ENCODE measurements around the gene KANK4. TPM values are rescaled to one million over a fixed set of nuclear protein-coding genes. Genes with fewer than 3 reads are reported as not detected.

KANK4 gene
- total RNA-seq, 1 donor from 2014 or later = 1.2 TPM

DNA sequence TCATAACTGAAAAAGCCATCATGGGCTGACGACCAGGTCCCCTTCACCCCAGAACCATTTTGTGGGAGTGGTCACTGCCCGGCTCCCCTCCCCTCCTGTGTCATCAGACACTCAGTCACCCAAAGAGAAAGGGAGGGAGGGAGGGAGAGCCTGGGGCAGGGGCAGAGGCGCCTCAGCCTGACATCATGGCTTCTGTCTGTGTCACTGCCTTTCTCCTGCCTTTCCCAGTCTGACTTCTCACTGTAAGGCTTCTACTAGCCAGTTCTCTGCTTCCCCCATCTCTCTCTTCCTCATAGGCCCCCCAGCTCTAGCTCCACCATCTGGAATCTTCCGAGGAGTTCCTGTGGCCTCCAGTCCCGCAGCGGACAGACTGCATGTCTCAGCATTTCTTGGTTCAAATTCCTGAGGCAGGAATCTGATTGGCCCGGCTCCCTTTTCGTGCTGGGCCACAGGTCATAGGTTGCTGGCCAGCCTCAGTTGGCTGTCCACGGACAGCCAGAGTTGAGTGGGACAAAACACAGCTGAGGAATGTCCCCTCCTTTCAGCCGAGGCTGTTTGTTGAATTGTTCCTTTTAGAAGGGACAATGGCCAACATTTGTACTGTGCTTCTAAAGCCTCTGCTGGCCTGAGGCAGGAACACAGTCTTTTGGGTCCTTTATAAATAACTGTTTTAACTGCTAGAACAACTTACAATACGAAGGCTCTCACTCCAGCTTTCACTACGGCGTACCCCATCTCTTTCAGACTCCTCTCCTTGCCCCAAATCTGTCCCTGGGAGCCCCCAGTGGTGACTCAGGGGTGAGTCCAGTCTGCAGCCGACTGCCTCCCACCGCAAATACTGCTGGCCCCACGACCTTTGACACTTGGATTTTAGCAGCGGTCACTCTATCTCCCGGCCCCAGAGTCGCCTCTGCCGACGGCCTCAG, 18.7 kb upstream of the KANK4 start:
- no peak for DNase-seq (ENCODE audit: low spot score in 2 of 2)
- no peak for FAIRE-seq

DNA sequence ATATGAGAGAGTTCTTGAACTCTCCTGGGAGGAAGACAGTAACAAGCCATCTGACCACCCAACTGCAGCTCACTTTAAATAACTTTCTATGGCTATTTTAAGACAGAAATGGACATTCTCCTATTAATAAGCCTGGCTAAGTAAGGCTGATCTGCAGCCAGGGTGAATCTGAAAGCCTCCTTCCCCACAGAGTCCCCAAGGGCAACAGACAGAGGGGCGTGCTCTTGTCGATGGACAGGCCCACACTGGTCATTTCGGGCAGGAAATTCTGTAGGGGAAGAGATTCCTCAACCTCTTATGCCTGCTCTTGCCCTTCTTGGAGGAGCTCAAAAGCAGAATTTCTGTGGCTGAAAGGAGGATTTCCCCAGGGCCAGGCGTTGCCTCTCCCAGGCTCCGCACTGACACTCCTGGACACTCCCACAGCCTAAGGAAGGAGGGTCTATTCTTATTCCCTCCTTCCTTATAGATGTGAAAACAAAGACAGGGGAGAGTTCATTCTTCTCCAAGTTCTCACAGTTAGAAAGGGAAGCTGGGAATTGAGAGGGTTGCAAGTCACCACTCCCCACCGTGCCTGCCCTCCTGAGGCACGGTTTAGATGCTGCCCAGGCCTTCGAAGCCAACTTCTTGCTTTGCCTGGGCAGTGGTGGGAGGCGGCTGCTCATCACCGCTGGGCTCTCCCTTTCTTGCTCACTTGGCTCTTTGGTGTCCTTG, 17.9 kb upstream of the KANK4 start:
- FAIRE-seq (no peak), DNase-seq (ENCODE audit: low spot score in 2 of 2) (no peak)

DNA sequence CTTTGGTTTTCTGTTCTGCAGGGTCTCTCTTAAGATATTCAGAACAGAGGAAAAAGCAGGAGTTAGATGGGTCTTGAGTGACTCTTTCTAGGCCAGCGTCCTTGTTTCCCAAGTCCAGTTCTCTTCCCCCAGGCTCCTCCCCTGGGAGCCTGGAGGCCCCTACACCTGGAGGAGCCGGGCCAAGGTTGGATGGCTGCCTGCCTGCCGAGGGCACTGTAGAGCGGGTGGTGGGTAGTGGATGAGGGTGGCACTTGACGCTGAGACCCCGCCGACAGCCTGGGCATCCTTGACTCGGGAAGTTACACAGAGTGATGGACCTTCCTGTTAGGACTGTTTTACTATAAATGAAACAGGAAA, 17.4 kb upstream of the KANK4 start:
- DNase-seq (ENCODE audit: low spot score in 2 of 2) = no peak
- no peak for FAIRE-seq

DNA sequence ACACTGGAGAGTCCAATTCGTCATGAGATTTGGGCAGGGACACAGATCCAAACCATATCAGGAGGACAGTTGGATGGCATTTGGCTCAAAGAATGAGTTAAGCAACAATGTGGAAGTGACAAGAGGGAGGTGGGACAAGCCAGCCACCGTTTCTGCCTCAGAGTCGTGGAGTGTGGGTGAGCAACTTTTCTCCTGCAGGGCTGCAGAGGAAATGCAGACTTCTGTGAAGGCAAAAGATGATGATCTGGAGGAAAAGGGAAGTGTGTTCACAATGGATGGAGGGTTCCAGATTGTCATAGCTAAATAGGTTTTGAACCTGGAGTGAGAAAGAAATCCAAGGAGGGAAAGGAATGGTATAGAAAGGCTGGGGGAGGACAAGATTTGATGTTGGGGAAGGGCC, 16.4 kb upstream of the KANK4 start:
- FAIRE-seq = no peak
- no peak for DNase-seq (ENCODE audit: low spot score in 2 of 2)

DNA sequence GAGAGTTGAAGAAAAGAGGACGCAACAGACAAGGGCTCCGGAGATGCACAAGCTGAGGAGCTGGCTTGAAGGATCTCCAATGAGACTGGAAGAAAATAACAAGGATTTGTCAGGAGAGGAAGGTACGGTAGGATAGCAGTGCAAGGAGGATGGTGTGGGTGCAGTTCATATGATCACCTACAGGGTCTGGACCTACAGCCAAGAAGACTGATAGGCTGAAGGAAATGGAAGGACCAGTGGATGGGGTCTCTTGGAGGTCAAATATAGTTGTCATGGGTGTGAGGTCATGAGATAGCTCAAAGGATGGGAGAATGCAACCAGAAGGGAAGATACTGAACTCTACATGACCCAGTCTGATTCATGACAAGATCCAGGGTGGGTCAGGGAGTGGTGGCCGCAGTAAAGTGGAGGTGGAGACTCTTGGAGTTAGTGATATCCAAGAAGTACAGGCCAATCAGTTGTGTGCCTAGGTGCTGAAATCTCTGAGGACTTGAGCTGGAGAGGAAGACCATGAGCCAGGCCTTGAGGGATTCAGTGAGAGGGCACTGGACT, 15.3 kb upstream of the KANK4 start:
- FAIRE-seq (no peak), DNase-seq (ENCODE audit: low spot score in 2 of 2) (no peak)

DNA sequence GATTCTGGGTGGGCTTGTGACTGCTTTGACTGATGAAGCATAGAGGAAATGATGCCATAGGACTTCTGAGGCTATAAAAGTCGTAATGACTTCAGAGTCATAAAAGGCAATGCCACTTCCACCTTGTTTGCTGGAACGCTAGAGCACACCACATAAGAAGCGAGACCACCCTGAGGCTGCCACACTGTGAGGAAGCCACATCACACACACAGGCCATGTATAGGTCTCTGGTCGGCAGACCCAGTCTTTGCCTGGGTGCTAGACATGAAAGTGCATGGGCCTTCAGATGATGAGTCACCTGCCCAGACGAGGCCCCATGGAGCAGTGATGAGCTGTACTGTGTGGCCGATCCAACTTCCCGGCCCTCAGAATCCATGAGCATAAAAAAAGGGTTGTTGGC, 14.2 kb upstream of the KANK4 start:
- DNase-seq (ENCODE audit: low spot score in 2 of 2) (no peak), FAIRE-seq (no peak)

DNA sequence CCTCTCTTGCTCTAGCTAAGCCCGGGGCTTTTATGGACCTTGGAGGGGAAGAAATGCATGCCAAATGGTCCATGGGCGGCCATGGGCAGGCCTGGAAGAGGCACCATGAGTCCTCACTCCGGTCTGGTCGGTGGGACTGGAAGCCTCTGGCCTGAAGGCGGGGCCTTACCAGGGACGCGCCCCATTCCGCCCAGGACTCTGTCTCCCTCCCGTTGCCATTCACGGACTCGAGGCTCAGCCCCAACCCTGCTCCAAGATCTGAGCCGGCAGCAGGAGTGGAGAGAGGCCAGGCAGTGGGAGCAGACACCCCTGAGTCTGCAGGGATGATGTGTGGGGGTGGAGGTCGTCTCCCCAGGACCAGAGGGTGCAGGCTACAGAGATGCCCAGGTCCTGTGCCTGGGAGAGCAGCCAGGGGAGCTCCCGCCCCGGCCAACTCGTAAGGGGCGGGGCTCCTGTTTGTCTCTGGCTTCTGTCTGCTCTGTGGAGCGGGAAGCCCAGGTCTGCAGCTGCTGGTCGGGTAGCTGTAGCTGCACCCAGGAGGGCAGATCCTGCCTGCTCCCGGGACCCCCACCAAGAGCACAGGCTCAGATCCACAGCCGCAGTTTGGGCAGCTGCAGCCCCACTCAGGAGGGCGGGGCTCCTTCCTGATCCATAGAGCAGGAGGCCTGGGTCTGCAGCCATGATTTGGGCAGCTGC, 8.3 kb upstream of the KANK4 start:
- no peak for FAIRE-seq
- DNase-seq (ENCODE audit: low spot score in 2 of 2) = no peak

DNA sequence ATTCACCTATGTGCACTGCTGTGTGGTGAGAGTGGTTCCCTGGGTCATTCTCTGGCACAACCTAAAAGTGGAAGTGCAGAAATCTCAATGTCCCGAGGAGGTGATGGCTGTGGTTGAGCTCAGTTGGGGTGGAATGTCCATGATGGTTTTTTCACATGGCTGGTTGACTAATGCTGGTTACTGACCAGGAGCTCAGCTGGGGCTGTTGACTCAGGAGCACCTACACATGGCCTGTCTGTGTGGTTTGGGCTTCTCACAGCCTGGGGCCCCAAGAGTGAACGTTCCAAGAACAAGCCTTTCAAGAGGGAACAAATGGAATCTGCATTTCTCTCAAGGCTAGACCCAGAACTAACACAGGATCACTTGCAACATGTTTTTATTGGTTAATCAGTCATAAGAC, 6.4 kb upstream of the KANK4 start:
- FAIRE-seq (no peak), DNase-seq (ENCODE audit: low spot score in 2 of 2) (no peak)

DNA sequence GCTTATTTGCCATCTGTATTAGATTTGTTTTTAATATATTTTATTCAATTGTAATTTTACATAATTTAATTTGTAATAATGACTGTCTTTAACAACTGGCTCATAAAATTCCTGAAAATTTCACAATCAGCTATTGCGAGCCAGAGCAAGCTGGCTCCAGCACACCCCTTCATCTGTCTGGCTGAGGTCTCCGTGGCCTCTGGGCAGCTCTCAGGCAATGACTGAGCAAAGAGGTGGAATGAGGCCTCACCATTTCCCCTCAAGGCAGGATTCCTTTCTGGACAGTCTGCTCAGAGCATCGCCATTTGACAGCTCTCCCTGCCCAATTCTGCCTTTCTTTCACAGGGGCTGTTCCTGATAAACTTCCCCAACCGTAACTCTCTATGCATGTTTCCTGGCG, 5.8 kb upstream of the KANK4 start:
- FAIRE-seq (no peak), DNase-seq (ENCODE audit: low spot score in 2 of 2) (no peak)

DNA sequence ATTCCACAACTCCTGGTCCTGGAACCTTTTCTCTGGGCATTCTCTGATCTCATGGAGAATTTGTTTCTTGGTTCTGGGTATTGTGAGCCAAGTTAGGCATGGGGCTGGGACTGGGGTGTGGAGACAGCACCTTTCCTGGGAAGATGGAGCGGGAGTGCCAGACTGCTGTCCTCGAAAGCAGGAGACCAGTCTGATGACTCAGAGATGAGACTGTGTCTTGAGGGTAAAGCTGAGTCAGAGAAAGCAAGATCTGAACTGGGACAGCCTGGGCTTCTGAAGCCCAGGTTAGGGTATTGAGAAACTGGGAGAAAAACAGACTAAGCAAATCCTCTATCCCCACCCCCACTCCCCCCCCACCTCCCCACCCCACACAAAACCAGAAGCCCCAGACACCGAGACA, 2.2 kb upstream of the KANK4 start:
- FAIRE-seq (no peak), DNase-seq (ENCODE audit: low spot score in 2 of 2) (no peak)

DNA sequence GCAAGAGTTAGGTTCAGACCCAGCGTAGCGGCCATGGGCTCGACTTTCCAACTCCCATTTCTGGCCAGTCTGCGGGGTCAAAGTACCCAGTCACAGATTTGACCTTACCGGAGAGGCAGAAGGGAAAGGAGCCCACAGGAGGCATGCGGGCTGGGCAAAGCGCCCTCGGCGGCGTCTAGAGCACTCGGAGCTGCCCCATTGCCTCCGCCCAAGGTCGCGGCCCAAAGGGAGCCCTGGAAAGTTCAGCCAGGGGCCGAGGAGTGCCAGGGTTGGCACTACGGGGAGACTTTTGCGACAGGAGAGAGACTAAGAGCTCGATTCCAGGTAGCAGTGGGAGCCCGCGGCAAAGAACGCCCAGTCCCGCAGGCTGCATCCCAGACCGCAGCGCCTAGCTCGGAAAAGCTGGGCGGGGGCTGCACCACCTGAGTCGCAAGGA, 896 bp downstream of the KANK4 start:
- DNase-seq (ENCODE audit: low spot score in 2 of 2) = no peak
- FAIRE-seq = no peak

DNA sequence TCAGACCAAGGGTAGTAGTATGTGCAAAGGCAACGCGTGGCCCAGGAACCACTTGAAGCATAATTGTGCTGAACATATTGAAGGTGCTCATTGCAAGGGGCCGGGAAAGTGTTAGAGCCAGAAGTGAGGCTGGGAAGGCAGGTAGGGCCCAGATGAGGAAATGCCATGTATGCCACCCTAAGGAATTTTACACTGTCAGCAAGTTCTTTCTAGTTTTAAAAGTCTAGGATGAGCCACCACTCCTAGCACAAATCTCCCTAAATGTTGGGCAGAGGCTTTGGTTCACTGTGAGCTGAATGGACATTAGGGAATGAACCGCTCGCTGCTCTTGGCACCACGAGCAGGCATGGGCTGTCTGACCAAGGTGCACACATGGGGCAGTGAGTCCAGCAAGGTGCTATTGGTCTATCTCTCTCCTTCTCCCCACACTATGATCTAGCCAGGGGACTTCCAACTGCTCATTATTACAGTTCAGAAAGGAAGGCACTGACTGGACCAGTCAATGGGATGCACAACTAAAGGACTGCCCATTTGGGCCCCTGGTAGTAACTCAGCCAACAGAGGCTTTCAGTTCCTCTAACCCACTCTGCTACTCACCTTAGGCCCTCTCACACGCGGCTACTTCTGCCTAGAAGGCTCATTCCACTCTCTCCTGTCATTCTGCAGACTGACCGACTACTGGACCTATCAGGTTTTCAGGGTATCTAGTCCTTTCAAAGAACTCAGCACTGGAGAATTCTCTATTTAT, 2.0 kb downstream of the KANK4 start:
- no peak for DNase-seq (ENCODE audit: low spot score in 2 of 2)
- FAIRE-seq = no peak

DNA sequence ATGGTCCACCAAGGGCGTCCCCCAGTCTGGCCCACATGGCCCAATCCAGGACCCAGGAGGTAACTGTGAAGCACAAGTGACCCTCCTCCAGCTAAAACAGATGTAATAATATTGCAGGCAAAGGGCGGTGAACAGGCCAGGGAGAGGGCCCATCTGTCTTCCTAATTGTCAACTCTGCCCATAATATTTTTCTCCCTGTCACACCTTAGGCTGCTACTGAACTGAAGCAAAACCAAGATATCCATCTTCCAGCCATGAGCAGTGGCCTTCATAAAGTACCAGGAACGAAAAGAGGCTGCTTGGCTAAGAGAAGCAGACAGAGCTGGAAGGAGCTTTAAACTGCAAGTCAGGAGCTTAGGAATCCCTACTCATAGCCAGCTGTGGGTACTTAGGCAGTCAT, 3.1 kb downstream of the KANK4 start:
- FAIRE-seq (no peak), DNase-seq (ENCODE audit: low spot score in 2 of 2) (no peak)

DNA sequence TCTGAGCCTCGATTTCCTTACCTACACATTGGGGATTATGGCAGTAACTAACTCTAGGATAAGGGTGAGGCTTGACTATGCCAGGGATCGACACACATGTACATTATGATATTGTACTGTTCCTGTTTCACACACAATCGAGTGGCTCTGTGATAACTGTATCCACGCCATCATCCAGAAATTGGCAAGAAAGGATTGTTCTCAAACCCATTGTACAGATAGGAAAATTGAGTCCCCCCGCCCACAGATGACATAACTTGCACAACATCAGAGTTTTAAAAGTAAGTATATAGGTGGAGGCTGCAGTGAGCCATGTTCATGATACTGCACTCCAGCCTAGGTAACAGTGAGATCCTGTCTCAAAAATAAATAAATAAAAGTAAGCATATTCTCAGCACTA, 3.8 kb downstream of the KANK4 start:
- FAIRE-seq = no peak

DNA sequence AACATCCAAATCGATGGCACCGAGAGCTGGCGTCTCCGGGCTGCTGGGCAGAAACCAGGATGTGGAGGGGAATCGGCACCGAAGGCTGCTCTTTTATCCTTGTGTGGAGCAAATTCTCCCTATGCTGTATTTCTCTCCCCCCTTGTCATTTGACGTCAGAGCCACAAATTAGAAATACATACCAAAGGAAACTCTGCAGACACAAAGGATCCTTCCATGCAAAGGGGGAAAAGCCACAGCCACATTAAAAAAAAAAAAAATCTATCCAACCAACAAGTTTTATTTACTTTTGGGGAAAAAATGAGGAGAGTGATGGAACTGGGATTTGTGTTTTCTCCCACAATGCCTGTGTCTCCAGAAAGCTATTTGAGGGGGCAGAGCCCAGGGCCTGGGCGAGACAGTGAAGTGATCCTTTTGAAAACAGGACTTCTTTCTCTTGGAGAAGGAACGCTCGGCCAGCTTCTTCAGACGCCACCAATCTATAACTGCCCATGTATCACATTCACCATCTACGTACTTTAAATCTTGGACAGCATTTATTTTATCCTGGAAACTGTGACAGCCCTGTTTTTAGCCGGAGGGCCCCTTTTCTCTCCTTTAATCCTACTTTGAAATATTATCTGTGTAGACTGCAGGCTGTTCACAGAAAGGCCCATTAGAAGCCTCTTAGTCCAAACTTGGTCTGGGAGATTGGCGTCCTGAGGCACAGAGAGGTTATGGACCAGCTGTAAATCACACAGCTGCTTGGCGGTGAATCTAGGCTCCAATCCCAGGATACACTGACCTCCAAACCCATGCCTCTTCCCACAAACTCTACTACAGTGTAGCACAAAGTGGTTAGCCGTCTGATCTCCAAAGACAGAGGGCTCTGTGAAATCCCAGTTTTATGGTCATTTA, 4.5 kb downstream of the KANK4 start:
- DNase-seq (ENCODE audit: low spot score in 2 of 2) (no peak), FAIRE-seq (no peak)

More for the DNA sequence above, 3.8 kb downstream of the KANK4 start:
- DNase-seq (ENCODE audit: low spot score in 2 of 2) = no peak

DNA sequence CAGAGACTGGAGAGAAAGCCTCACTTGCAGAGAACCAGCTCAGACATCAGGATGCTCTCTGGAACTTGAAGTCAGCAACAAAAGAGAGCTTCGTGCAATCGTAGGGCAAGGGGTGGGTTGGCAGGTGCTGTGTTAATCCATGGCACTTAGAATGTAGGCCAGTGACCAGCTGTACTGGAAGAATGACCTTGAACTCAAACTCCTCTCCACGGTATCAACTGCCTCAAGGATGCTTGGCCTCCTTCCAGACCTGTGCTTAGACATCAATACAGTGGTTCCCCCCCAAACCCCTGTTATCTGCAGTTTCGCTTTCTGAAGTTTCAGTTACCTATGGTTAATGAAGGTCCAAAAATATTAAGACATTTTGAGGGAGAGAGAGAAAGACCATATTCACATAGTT, 6.5 kb downstream of the KANK4 start:
- no peak for FAIRE-seq
- no peak for DNase-seq (ENCODE audit: low spot score in 2 of 2)

DNA sequence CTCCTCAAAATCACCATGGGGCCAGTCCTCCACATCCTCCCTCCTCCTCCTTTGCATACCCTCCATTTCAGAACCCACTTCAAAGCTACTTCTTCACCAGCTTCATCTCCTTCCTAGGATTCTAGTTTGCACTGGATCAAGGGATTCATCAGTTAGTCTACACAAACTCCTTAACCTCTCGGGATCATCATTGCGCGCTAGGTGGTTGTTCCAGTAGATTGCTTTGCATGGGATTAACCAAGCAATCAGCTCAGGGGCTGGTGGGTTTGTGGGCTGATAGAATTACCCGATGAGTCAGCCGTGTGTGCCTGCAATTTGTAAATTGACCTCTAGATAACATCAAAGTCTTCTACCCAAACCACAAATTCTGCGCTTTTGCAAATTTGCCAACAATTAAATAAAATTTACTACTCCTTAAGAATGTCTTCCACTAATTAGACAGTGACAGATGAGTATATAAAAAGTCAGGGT, 7.7 kb downstream of the KANK4 start:
- FAIRE-seq (no peak), DNase-seq (ENCODE audit: low spot score in 2 of 2) (no peak)

DNA sequence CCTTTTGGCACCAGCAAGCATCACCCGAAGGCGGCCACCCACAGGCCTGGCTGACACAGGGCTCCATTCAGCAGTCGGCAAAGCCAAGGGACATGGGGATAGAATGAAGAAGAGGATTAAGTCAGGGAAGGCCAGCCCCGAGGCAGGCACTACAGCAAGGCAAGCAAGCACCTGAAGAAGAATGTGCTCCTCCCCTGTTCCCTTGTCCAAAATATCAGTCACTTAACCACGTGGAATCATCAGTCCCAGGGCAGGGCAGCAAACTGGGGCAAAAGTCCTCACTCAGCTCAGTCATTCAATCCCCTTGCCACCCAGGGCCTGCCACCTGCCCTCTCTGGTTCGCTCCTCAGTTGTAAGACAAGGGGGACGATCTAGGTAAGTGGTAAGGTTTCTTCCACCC, 9.3 kb downstream of the KANK4 start:
- FAIRE-seq (no peak), DNase-seq (ENCODE audit: low spot score in 2 of 2) (no peak)

DNA sequence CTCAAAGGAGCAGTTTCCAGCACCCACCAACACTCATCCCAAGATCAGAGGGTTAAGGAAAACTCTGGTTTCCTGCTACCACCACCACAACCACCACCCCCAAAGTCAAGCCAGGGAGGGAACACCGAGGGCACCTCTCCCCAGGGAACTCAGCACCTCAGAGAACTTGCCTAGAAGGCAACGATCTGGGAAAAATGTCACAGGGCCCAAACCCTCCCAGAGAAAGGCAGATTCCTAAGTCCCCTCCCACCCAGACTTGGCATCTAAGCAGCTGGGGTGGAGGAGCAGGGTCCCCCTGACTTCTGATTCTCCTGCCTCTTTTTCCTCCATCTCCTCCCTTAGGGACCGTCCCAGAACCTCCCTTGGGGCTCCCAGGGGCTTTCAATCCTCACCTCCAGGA, 10.6 kb downstream of the KANK4 start:
- FAIRE-seq (no peak), DNase-seq (ENCODE audit: low spot score in 2 of 2) (no peak)

Data from frontal cortex (tissue), 4 donors.